Kidney (tissue), 22 donors: Measurements from ENCODE around the gene CCDC121. TPM values are rescaled to one million over a fixed set of nuclear protein-coding genes. Genes with fewer than 3 reads are reported as not detected.

Source experiments
- DNase-seq, 5 donors: peaks; one replicate each; pipeline ENCODE4 v3.0.0-alpha.2; 2013 to 2020
- FAIRE-seq: peaks from 2 replicates; lab custom pipeline; 2012; peaks lifted over from hg19 to GRCh38; lab: Jason Lieb, UNC
- H3K27ac ChIP-seq, 2 donors: one replicate each; pipeline ENCODE4 v1.7.0; 2013; ENCODE audit warnings: low read depth in 2 of 2, low read length in 2 of 2, inconsistent platforms in 1 of 2
- H3K27me3 ChIP-seq: one replicate; pipeline ENCODE4 v1.7.1; 2013; ENCODE audit warnings: low read length, inconsistent platforms; ENCODE audit not compliant: control insufficient read depth, insufficient read depth
- H3K36me3 ChIP-seq, 3 donors: one replicate each; pipeline versions ENCODE4 v1.7.0 to v1.7.1; 2013; ENCODE audit warnings: low read length in 3 of 3, control low read depth in 1 of 3, inconsistent platforms in 1 of 3; ENCODE audit not compliant: insufficient read depth in 3 of 3, control insufficient read depth in 2 of 3
- H3K4me1 ChIP-seq, 3 donors: one replicate each; pipeline versions ENCODE4 v1.7.0 to v1.7.1; 2013; ENCODE audit warnings: low read length in 3 of 3, inconsistent platforms in 1 of 3, low read depth in 1 of 3; ENCODE audit not compliant: control insufficient read depth in 2 of 3, insufficient read depth in 2 of 3
- H3K4me3 ChIP-seq, 3 donors: one replicate each; pipeline versions ENCODE4 v1.7.0 to v1.8.1; 2013; ENCODE audit warnings: low read length in 3 of 3, control low read depth in 1 of 3, inconsistent platforms in 1 of 3
- H3K9ac ChIP-seq, 3 donors: one replicate each; pipeline versions ENCODE4 v1.7.0 to v1.7.1; 2013; ENCODE audit warnings: low read length in 3 of 3, control low read depth in 1 of 3, inconsistent platforms in 1 of 3
- H3K9me3 ChIP-seq, 3 donors: one replicate each; pipeline versions ENCODE4 v1.7.0 to v1.7.1; 2013; ENCODE audit warnings: low read length in 3 of 3, control low read depth in 1 of 3, inconsistent platforms in 1 of 3; ENCODE audit not compliant: control insufficient read depth in 2 of 3, insufficient read depth in 1 of 3
- intact Hi-C: fragments of 100-400 bp; cut with DNase I; formaldehyde crosslinking; loops from one replicate; pipeline ENCODE4 v1.11.1; 2022
- long read RNA-seq, 10 donors: library from polyadenylated mRNA in 1 of 10; unstranded in 1 of 10; transcript quantifications; one replicate each; pipeline ENCODE4 v2.0.0 and lab custom pipeline, GENCODE V29; 2021 to 2026
- polyA plus RNA-seq: library from polyadenylated mRNA; stranded (reverse); fragments of 350-450 nt; fragmentation: Illumina TruSeq; extraction: RNeasy Lipid Tissue Mini Kit (QIAGEN cat#74804); gene quantifications from one replicate; pipeline ENCODE4 v1.2.3, GENCODE V29; 2014; ENCODE audit warnings: low read depth, low replicate concordance; ENCODE audit not compliant: insufficient read depth
- total RNA-seq: library from RNA; stranded (reverse); fragmentation: NEBNext Ultra II Directional; extraction: Animal tissue kit (Norgen Biotek cat#: 25700); gene quantifications from one replicate; pipeline ENCODE4 v1.2.1, GENCODE V29; 2021
- TF ChIP-seq, protein P1 (sequence below): IDR thresholded peaks from 3 replicates; pipeline ENCODE4 v1.5.1; 2012; ENCODE audit warnings: mild to moderate bottlenecking, moderate library complexity, borderline replicate concordance; ENCODE audit not compliant: insufficient read depth; ENCODE audit errors: extremely low read depth
- donor health status: control.
- donor health status: control.
- donor health status: control.
- donor health status: control.
- donor health status: control.
- donor health status: DM: yes; HTN: yes; CAD: no.
- donor health status: Normal renal cell carcinoma (clear cell type).

The CCDC121 gene, protein sequence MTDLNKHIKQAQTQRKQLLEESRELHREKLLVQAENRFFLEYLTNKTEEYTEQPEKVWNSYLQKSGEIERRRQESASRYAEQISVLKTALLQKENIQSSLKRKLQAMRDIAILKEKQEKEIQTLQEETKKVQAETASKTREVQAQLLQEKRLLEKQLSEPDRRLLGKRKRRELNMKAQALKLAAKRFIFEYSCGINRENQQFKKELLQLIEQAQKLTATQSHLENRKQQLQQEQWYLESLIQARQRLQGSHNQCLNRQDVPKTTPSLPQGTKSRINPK
- 5.6 TPM for total RNA-seq
- 4.2 TPM for polyA plus RNA-seq
- long read RNA-seq, donor 1, transcript CCDC121-201 (2 exons, 2,342 nt) = major isoform, 6 of 6 reads
- long read RNA-seq, donor 1, partial matches to known transcripts = 0 of 6 reads
- long read RNA-seq, donor 1, other reads (novel, unspliced or antisense) = 0 of 6 reads
- long read RNA-seq, donor 2, transcript CCDC121-201 (2 exons, 2,342 nt) = major isoform, 5 of 6 reads
- long read RNA-seq, donor 2, partial matches to known transcripts = 0 of 6 reads
- long read RNA-seq, donor 2, other reads (novel, unspliced or antisense) = 0 of 6 reads
- long read RNA-seq, donor 3, transcript CCDC121-201 (2 exons, 2,342 nt) = major isoform, 5 of 6 reads
- long read RNA-seq, donor 3, partial matches to known transcripts = 0 of 6 reads
- long read RNA-seq, donor 3, other reads (novel, unspliced or antisense) = 0 of 6 reads
- long read RNA-seq, donor 4, partial matches to known transcripts = 0 of 6 reads
- long read RNA-seq, donor 4, other reads (novel, unspliced or antisense) = 0 of 6 reads
- long read RNA-seq, donor 5, partial matches to known transcripts = 0 of 1 reads
- long read RNA-seq, donor 5, other reads (novel, unspliced or antisense) = 0 of 1 reads
- long read RNA-seq, donor 6, transcript CCDC121-201 (2 exons, 2,342 nt) = major isoform, 5 of 8 reads
- long read RNA-seq, donor 6, partial matches to known transcripts = 0 of 8 reads
- long read RNA-seq, donor 6, other reads (novel, unspliced or antisense) = 0 of 8 reads
- long read RNA-seq, donor 7, partial matches to known transcripts = 0 of 2 reads
- long read RNA-seq, donor 7, other reads (novel, unspliced or antisense) = 1 of 2 reads
- long read RNA-seq, donor 8, transcript CCDC121-201 (2 exons, 2,342 nt) = major isoform, 5 of 13 reads
- long read RNA-seq, donor 8, partial matches to known transcripts = 5 of 13 reads
- long read RNA-seq, donor 8, other reads (novel, unspliced or antisense) = 0 of 13 reads
- long read RNA-seq, donor 9, partial matches to known transcripts = 0 of 2 reads
- long read RNA-seq, donor 9, other reads (novel, unspliced or antisense) = 0 of 2 reads
- long read RNA-seq, donor 10, transcript CCDC121-201 (2 exons, 2,342 nt) = major isoform, 5 of 5 reads
- long read RNA-seq, donor 10, partial matches to known transcripts = 0 of 5 reads
- long read RNA-seq, donor 10, other reads (novel, unspliced or antisense) = 0 of 5 reads

DNA sequence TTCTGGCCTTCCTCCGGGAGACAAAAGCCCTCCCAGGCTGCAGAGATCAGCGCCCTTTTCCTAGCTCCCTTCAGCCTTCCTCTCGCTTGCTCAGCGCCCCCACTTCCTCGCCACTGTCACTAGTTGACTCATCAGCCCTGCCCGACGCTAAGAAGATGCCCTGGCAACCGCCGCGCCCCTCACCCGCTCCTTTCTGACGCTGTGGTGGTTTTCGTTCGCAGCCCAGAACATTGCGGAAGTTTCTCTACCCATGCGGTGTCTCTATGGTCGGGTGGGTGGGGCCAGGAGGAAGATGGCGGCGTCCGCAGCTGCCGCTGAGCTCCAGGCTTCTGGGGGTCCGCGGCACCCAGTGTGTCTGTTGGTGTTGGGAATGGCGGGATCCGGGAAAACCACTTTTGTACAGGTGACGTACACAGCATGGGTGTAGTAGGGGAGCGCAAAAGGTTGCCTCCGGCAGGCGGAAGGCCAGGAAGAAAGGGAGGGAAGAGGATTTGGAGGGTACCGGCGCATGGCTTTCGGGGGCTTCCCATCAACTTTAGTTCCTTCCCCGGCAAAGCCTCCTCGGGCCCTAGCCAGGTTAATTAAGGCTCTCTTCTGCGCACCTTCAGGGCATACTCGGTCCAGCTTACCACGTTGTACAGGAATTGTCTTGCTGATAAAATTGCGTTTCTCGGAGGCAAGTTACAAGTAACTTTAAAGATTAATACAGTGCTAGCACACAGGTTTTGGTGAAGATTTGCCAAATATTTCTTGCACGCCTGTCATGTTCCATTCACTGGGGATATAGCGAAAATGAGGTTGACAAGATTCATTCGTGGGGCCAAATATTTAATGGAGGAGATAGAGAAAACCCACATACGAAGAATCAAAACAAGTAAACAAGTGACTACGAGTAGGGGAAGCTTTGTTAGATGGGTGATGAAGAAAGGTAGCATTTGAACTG, at the start of gene CCDC121, which contains the start of gene GPN1:
Gene CCDC121 (minus strand): TSS at position 246 of the 943 bp plus-strand sequence. CDS start 1,213 bp downstream, outside the sequence.
Gene GPN1 (plus strand): TSS at position 284 of the 943 bp plus-strand sequence. CDS start 9 bp downstream, at position 293.
- no peaks in the 10 kb centered on the region for H3K9me3 ChIP-seq
- peaks cover 0 to 10% (median 0%) of the 10 kb centered on the region in 3 donors for H3K4me1 ChIP-seq
- peak; percentile 86 to 96 (median 92) for DNase-seq
- peak within 1 kb of the TSS; percentile 86 to 97 (median 86) for H3K9ac ChIP-seq
- TF ChIP-seq, protein P1, sequence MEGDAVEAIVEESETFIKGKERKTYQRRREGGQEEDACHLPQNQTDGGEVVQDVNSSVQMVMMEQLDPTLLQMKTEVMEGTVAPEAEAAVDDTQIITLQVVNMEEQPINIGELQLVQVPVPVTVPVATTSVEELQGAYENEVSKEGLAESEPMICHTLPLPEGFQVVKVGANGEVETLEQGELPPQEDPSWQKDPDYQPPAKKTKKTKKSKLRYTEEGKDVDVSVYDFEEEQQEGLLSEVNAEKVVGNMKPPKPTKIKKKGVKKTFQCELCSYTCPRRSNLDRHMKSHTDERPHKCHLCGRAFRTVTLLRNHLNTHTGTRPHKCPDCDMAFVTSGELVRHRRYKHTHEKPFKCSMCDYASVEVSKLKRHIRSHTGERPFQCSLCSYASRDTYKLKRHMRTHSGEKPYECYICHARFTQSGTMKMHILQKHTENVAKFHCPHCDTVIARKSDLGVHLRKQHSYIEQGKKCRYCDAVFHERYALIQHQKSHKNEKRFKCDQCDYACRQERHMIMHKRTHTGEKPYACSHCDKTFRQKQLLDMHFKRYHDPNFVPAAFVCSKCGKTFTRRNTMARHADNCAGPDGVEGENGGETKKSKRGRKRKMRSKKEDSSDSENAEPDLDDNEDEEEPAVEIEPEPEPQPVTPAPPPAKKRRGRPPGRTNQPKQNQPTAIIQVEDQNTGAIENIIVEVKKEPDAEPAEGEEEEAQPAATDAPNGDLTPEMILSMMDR = no peak
- no peak for FAIRE-seq
- H3K4me3 ChIP-seq = peak within 1 kb of the TSS; percentile 88 to 97 (median 91)
- H3K27me3 ChIP-seq = no peaks in the 10 kb centered on the region
- H3K27ac ChIP-seq = peak within 1 kb of the TSS; percentile 79 to 83
- H3K36me3 ChIP-seq = peaks cover 6 to 16% (median 7%) of the 10 kb centered on the region in 3 donors
- intact Hi-C loops = no loop called here

DNA sequence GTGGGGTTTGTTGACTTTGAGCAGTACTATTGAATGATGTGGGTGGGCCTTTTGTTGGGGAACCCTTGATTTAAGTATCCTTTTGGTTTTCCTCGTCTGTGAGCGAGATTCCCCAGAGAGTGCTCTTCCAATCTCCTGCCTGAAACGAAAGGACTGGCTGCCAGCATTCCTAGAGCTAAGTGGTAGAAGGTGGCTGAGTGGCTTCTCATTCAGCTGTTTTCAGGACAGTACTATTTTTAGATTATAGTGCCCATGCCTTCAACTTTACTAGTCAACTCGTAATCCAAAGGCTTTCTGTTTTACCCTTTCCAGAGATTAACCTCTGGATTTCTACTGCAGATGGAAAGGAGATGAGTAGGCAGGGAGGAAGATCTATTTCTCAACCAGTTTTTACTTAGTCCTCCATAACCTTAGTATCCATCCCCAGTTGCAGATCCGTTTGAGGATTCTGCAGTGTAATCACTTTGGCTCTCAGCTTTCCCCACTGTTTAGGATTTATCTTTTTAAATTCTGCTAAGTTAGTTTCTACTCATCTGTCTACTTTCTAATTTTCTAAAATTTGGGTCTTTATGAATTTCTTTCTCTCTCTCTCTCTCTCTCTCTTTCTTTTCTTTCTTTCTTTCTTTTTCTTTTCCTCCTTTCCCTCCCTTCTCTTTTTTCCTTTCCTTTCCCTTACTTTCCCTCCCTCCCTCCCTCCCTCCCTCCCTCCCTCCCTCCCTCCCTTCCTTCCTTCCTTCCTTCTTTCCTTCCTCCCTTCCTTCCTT, 44.1 kb upstream of the CCDC121 start:
- intact Hi-C loops = no loop called here

More for the DNA sequence above, 44.1 kb upstream of the CCDC121 start:
- Histone ChIP-seq H3K36me3 (peaks cover 6 to 42% (median 17%) of the 10 kb centered on the region in 3 donors), H3K27ac (no peak overlapping the region), H3K27me3 (no peaks in the 10 kb centered on the region), H3K9me3 (no peaks in the 10 kb centered on the region), H3K4me1 (no peaks in the 10 kb centered on the region), H3K9ac (no peak overlapping the region), H3K4me3 (no peak overlapping the region)
- TF ChIP-seq, protein P1 = no peak
- FAIRE-seq (no peak), DNase-seq (no peak)
